ENCODE results near the gene CH25H. TPM values are rescaled to one million over a fixed set of nuclear protein-coding genes. Genes with fewer than 3 reads are reported as not detected.

Gene CH25H
- total RNA-seq, 2 experiments from 2014 or later: not detected

- H3K9me3 Mint-ChIP-seq (ENCODE audit: insufficient read depth): no peaks in the 10 kb centered on the region
- DNase-seq (no peak), ATAC-seq (no peak)
- H3K4me1 Mint-ChIP-seq (ENCODE audit: low read depth): peaks cover 12% of the 10 kb centered on the region
- ChIA-PET CTCF (interaction anchor here (1.8 kb wide), 1 partner anchor 26 kb away, joined by 8 read pairs; no protein-coding TSS in a partner anchor), POLR2A (no interaction called here)
- no peak overlapping the region for H3K27ac Mint-ChIP-seq
- H3K4me3 Mint-ChIP-seq: no peak overlapping the region
- H3K27me3 Mint-ChIP-seq (ENCODE audit: low read depth): no peaks in the 10 kb centered on the region
- H3K36me3 Mint-ChIP-seq (ENCODE audit: low read depth): peaks cover 14% of the 10 kb centered on the region
These were observed 35.9 kb upstream of the CH25H start for GRCh38 chr10:89242840-89243568.

- no peak for ATAC-seq
These were observed 35.2 kb upstream of the CH25H start for GRCh38 chr10:89242345-89242684.

GRCh38 chr10:89241486-89242344, 34.6 kb upstream of the CH25H start:
- no peak for ATAC-seq
- no peaks in the 10 kb centered on the region for H3K9me3 Mint-ChIP-seq (ENCODE audit: insufficient read depth)
- no peak for DNase-seq
- ChIA-PET CTCF (interaction anchor here (0.9 to 1.7 kb wide), 2 partner anchors 10 to 89 kb away, joined by 3 to 6 read pairs; partner anchors contain the start of gene LIPA), POLR2A (no interaction called here)
- peaks cover 12% of the 10 kb centered on the region for H3K4me1 Mint-ChIP-seq (ENCODE audit: low read depth)
- H3K27ac Mint-ChIP-seq: no peak overlapping the region
- H3K36me3 Mint-ChIP-seq (ENCODE audit: low read depth): peaks cover 14% of the 10 kb centered on the region
- H3K27me3 Mint-ChIP-seq (ENCODE audit: low read depth): no peaks in the 10 kb centered on the region
- H3K4me3 Mint-ChIP-seq: no peak overlapping the region

More at GRCh38 chr10:89242345-89242684, 35.2 kb upstream of the CH25H start:
- H3K36me3 Mint-ChIP-seq (ENCODE audit: low read depth): peaks cover 14% of the 10 kb centered on the region
- peaks cover 12% of the 10 kb centered on the region for H3K4me1 Mint-ChIP-seq (ENCODE audit: low read depth)
- ChIA-PET CTCF (no interaction called here), POLR2A (no interaction called here)
- H3K27me3 Mint-ChIP-seq (ENCODE audit: low read depth): no peaks in the 10 kb centered on the region
- no peak for DNase-seq
- H3K27ac Mint-ChIP-seq: no peak overlapping the region
- no peaks in the 10 kb centered on the region for H3K9me3 Mint-ChIP-seq (ENCODE audit: insufficient read depth)
- H3K4me3 Mint-ChIP-seq: no peak overlapping the region

- Mint-ChIP-seq H3K27ac (no peak overlapping the region), H3K27me3 (ENCODE audit: low read depth) (no peaks in the 10 kb centered on the region)
These were observed 33.9 kb upstream of the CH25H start for GRCh38 chr10:89241026-89241425.

GRCh38 chr10:89240519-89240918, 33.4 kb upstream of the CH25H start:
- Mint-ChIP-seq H3K27me3 (ENCODE audit: low read depth) (no peaks in the 10 kb centered on the region), H3K9me3 (ENCODE audit: insufficient read depth) (no peaks in the 10 kb centered on the region), H3K4me1 (ENCODE audit: low read depth) (peaks cover 12% of the 10 kb centered on the region), H3K27ac (no peak overlapping the region), H3K36me3 (ENCODE audit: low read depth) (peaks cover 11% of the 10 kb centered on the region), H3K4me3 (no peak overlapping the region)
- ATAC-seq (no peak), DNase-seq (no peak)
- POLR2A ChIA-PET: interaction anchor here (0.6 kb wide), 1 partner anchor 21 kb away, joined by 3 read pairs; no protein-coding TSS in a partner anchor
- CTCF ChIA-PET: interaction anchor here (1.7 kb wide), 1 partner anchor 11 kb away, joined by 6 read pairs; the partner anchor contains the start of gene LIPA

More at GRCh38 chr10:89241026-89241425, 33.9 kb upstream of the CH25H start:
- no peak overlapping the region for H3K4me3 Mint-ChIP-seq
- peaks cover 12% of the 10 kb centered on the region for H3K4me1 Mint-ChIP-seq (ENCODE audit: low read depth)
- CTCF ChIA-PET: interaction anchor here (0.9 to 1.7 kb wide), 2 partner anchors 11 to 88 kb away, joined by 3 to 6 read pairs; partner anchors contain the start of gene LIPA
- POLR2A ChIA-PET: interaction anchor here (0.6 kb wide), 1 partner anchor 21 kb away, joined by 3 read pairs; no protein-coding TSS in a partner anchor
- ATAC-seq: no peak
- DNase-seq: no peak
- H3K9me3 Mint-ChIP-seq (ENCODE audit: insufficient read depth): no peaks in the 10 kb centered on the region
- H3K36me3 Mint-ChIP-seq (ENCODE audit: low read depth): peaks cover 14% of the 10 kb centered on the region

- no peak overlapping the region for H3K27ac Mint-ChIP-seq
- CTCF ChIA-PET: no interaction called here
- POLR2A ChIA-PET: interaction anchor here (0.6 kb wide), 1 partner anchor 34 kb away, joined by 6 read pairs; no protein-coding TSS in a partner anchor
- DNase-seq (no peak), ATAC-seq (no peak)
- peaks cover 12% of the 10 kb centered on the region for H3K4me1 Mint-ChIP-seq (ENCODE audit: low read depth)
- H3K9me3 Mint-ChIP-seq (ENCODE audit: insufficient read depth): no peaks in the 10 kb centered on the region
- H3K27me3 Mint-ChIP-seq (ENCODE audit: low read depth): no peaks in the 10 kb centered on the region
- H3K36me3 Mint-ChIP-seq (ENCODE audit: low read depth): peaks cover 9% of the 10 kb centered on the region
- H3K4me3 Mint-ChIP-seq: no peak overlapping the region
These were observed 32.0 kb upstream of the CH25H start for GRCh38 chr10:89238956-89239644.

- Mint-ChIP-seq H3K4me3 (no peak overlapping the region), H3K27ac (no peak overlapping the region), H3K4me1 (ENCODE audit: low read depth) (peaks cover 8% of the 10 kb centered on the region), H3K9me3 (ENCODE audit: insufficient read depth) (no peaks in the 10 kb centered on the region), H3K36me3 (ENCODE audit: low read depth) (peaks cover 9% of the 10 kb centered on the region), H3K27me3 (ENCODE audit: low read depth) (no peaks in the 10 kb centered on the region)
- CTCF ChIA-PET: no interaction called here
- no peak for DNase-seq
- ATAC-seq: no peak
- POLR2A ChIA-PET: no interaction called here
These were observed 30.7 kb upstream of the CH25H start for GRCh38 chr10:89237849-89238248.

- H3K27me3 Mint-ChIP-seq (ENCODE audit: low read depth): no peaks in the 10 kb centered on the region
- no peak for DNase-seq
- H3K27ac Mint-ChIP-seq: no peak overlapping the region
- no peak overlapping the region for H3K4me3 Mint-ChIP-seq
- ChIA-PET POLR2A (no interaction called here), CTCF (no interaction called here)
- ATAC-seq: no peak
- no peaks in the 10 kb centered on the region for H3K9me3 Mint-ChIP-seq (ENCODE audit: insufficient read depth)
- H3K36me3 Mint-ChIP-seq (ENCODE audit: low read depth): peaks cover 12% of the 10 kb centered on the region
- no peaks in the 10 kb centered on the region for H3K4me1 Mint-ChIP-seq (ENCODE audit: low read depth)
These were observed 29.2 kb upstream of the CH25H start for GRCh38 chr10:89236226-89236797.

GRCh38 chr10:89235073-89235798, 28.1 kb upstream of the CH25H start:
- CTCF ChIA-PET: interaction anchor here (1.0 to 1.3 kb wide), 2 partner anchors 9 to 18 kb away, joined by 3 to 4 read pairs; no protein-coding TSS in a partner anchor
- H3K9me3 Mint-ChIP-seq (ENCODE audit: insufficient read depth): no peaks in the 10 kb centered on the region
- H3K4me1 Mint-ChIP-seq (ENCODE audit: low read depth): no peaks in the 10 kb centered on the region
- H3K36me3 Mint-ChIP-seq (ENCODE audit: low read depth): peaks cover 12% of the 10 kb centered on the region
- H3K27me3 Mint-ChIP-seq (ENCODE audit: low read depth): no peaks in the 10 kb centered on the region
- ATAC-seq (no peak), DNase-seq (no peak)
- H3K4me3 Mint-ChIP-seq: no peak overlapping the region
- H3K27ac Mint-ChIP-seq: no peak overlapping the region
- POLR2A ChIA-PET: no interaction called here

GRCh38 chr10:89233033-89233432, 25.9 kb upstream of the CH25H start:
- ATAC-seq (no peak), DNase-seq (no peak)
- no peaks in the 10 kb centered on the region for H3K27me3 Mint-ChIP-seq (ENCODE audit: low read depth)
- peaks cover 5% of the 10 kb centered on the region for H3K36me3 Mint-ChIP-seq (ENCODE audit: low read depth)
- H3K27ac Mint-ChIP-seq: no peak overlapping the region
- H3K9me3 Mint-ChIP-seq (ENCODE audit: insufficient read depth): no peaks in the 10 kb centered on the region
- no peak overlapping the region for H3K4me3 Mint-ChIP-seq
- CTCF ChIA-PET: interaction anchor here (1.5 to 2.9 kb wide), 2 partner anchors 15 to 19 kb away, joined by 3 to 12 read pairs; no protein-coding TSS in a partner anchor
- POLR2A ChIA-PET: no interaction called here
- H3K4me1 Mint-ChIP-seq (ENCODE audit: low read depth): no peaks in the 10 kb centered on the region

GRCh38 chr10:89228962-89229361, 21.8 kb upstream of the CH25H start:
- Mint-ChIP-seq H3K27me3 (ENCODE audit: low read depth) (no peaks in the 10 kb centered on the region), H3K27ac (no peak overlapping the region), H3K4me3 (no peak overlapping the region), H3K36me3 (ENCODE audit: low read depth) (peaks cover 13% of the 10 kb centered on the region), H3K9me3 (ENCODE audit: insufficient read depth) (no peaks in the 10 kb centered on the region), H3K4me1 (ENCODE audit: low read depth) (peaks cover 8% of the 10 kb centered on the region)
- ChIA-PET CTCF (interaction anchor here (1.9 kb wide), 1 partner anchor 11 kb away, joined by 7 read pairs; no protein-coding TSS in a partner anchor), POLR2A (no interaction called here)
- ATAC-seq (no peak), DNase-seq (no peak)
